GM18858 (cell line): Measurements from ENCODE around the gene SPCS2.
"Not testable (repeated sequence)": the region's sequence is repeated elsewhere in the genome, so short reads cannot be mapped to it uniquely, and the experiment has no call there.

Experiments
- ATAC-seq: cut with Tn5 transposase; IDR thresholded peaks from one replicate; pipeline ENCODE4 v1.9.1; 2021; ENCODE audit not compliant: unreplicated experiment

The SPCS2 gene

GRCh38 chr11:75000975-75001354, 51.9 kb downstream of the SPCS2 start:
- no peak for ATAC-seq

DNA sequence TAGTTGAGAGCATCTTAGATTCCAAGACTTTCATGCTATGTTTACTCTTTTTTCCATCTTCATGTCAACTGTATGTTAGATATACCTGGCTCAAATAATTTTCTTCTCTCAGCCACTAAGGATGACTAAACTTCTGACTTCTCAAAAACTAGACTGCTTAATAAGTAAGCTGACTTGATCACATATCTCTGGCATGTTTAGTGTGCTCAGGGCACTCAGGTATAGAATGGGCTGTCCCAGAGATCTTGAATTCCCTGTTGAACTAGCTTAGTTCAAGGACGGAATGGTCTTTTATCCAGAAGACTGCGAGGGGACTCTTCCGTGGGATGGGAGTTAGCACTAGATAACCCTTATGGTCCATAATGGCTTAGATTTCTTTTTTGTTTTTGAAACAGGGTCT, 52.6 kb downstream of the SPCS2 start:
- no peak for ATAC-seq

GRCh38 chr11:75002516-75002915, 53.5 kb downstream of the SPCS2 start:
- no peak for ATAC-seq

GRCh38 chr11:75004215-75004614, 55.1 kb downstream of the SPCS2 start:
- no peak for ATAC-seq

- no peak for ATAC-seq
Observed at GRCh38 chr11:75011357-75011756, 62.3 kb downstream of the SPCS2 start.

DNA sequence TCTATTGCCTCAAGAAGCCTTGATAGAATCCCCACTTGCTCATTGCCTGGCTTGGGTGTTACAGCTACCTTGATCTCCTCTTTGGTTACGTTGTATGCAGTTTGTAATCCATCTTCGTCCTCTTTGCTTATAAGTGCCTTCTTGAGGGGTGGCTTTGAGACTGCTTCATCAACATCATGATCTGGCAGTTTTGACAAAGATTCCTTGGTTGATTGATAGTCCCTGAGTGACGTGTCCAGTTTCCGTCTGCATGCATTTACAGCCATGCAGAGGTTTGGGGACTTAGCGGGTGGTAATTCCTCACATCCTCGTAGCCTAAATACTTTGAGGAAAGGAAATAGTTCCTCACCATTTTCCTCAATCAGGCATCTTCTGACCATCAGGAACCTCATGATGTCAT, 62.8 kb downstream of the SPCS2 start:
- ATAC-seq = no peak

DNA sequence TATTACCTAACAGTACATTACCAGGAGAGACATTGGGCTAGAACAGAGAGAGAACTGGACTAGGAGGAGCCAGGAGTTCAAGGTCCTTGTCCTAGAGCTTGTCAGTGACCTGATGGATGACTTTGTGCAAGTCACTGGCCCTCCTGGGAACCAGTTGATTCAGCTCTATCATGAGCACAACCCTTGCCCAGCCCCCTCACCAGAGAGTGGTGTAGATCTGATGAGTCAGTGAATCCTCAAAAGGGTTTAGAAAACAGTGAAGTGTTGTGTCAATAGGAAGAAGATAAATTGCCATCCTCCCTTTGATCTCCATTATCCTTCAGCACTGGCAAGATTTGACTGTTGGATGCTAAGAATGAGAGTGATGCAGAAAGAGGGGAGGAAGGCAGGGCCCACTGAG, 64.0 kb downstream of the SPCS2 start:
- ATAC-seq = no peak

DNA sequence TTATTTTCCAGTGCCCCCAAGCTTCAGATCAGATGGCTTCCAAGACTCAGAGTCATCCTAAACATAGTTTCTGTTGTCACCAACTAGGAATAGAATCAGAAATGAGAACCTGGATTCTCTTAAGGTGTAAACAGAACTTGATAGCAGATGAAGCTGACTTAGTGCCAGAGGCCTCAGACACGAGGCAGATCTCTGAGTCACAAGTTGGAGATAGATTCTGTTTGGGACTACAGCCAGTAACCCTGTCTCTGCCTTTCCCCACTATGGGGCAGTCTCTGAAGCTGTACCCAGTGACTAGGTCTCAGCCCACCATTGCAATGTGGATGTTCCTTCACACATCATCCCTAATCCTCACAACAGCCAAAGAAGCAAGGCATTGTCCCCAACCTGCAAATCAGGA, 65.1 kb downstream of the SPCS2 start:
- ATAC-seq = no peak

GRCh38 chr11:75019200-75019599, 70.1 kb downstream of the SPCS2 start:
- not testable (repeated sequence) for ATAC-seq

DNA sequence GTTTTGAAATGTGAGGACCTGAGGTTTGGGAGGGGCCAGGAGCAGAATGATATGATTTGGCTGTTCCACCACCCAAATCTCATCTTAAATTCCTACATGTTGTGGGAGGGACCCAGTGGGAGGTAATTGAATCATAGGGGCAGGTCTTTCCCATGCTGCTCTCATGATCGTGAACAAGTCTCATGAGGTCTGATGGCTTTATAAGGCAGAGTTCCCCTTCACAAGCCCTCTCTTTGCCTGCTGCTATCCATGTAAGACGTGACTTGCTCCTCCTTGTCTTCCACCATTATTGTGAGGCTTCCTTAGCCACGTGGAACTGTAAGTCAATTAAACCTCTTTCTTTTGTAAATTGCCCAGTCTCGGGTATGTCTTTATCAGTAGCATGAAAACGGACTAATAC, 71.3 kb downstream of the SPCS2 start:
- ATAC-seq = not testable (repeated sequence)

GRCh38 chr11:75022296-75022695, 73.2 kb downstream of the SPCS2 start:
- no peak for ATAC-seq

- ATAC-seq = no peak
Observed at GRCh38 chr11:75022759-75023396, 73.8 kb downstream of the SPCS2 start.

- no peak for ATAC-seq
Observed at GRCh38 chr11:75023446-75024067, 74.5 kb downstream of the SPCS2 start.

- no peak for ATAC-seq
Observed at GRCh38 chr11:75024068-75024449, 75.0 kb downstream of the SPCS2 start.

DNA sequence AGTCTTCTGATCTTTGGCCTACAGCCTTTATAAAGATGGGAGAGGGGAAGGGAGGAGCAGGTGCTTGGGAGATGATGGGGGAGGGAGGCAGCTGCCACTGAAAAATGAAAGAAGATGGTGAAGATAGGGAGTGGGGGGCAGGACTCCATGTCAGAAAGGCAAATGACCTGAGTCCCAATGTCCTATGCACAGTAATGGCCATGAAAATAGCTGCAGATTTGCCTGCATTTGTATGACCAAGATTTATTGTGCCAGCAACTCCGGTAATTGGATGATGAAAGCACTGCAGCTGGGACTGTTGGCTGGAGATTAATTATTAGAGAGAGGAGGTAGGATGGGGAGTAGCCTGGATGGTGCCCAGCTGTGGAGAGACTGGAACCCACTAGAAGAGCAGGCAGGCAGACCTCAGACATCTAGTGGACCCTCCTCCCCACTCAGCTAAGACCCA, 75.7 kb downstream of the SPCS2 start:
- ATAC-seq = no peak

DNA sequence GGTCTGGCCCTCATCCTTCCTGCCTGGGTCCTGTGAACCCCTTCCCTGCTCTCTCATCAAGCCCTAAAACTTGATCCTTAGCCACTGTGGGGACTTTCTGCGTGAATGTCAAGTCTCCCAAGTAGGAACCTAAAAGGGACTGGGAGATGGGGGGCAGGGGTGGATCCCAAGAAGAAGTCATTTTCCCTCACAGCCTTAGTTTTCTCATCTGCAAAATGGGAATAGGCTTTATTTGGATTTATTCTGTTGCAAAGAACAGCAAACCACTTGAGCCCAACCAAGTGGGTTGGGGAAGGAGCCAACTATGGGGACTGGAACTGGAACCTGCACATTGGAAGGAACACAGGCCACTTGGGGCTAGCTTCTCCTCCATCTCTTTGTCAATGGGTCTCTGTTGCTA, 76.5 kb downstream of the SPCS2 start:
- ATAC-seq = no peak

DNA sequence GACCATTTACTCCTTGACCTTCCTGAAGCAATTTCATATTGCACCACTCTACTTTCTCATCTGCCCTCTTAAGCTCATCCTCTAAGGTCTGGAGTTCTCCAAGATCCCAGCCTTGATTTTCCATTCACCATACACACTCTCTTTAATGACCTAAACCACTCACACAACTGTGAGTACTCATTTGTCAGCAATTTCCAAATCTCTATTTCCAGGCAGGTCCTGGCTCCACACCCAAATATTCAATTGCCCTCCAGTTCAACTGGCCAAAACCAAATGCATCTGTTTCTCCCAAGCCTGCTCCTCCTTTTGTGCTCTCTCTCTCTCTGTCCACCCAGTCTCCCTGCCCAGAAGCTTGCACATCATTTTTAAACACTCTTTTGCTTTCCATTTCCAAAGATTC, 79.3 kb downstream of the SPCS2 start:
- no peak for ATAC-seq
